ENCODE data around the gene ANKUB1. TPM values are rescaled to one million over a fixed set of nuclear protein-coding genes. Genes with fewer than 3 reads are reported as not detected.
A peak's percentile ranks its signal among the peaks of the same experiment; 100 is the strongest.

The ANKUB1 gene
- total RNA-seq, 1 experiment from 2014 or later, result not detected

GRCh38 chr3:149801639-149802038 is 9.3 kb upstream of the ANKUB1 start:
- Histone ChIP-seq H2AFZ (ENCODE audit: low read depth, low read length, poor library complexity, severe bottlenecking) (peak overlapping the region; percentile 53), H3K36me3 (ENCODE audit: control insufficient read depth in 1 of 2, insufficient read depth in 2 of 2, low read length in 2 of 2) (no peaks in the 10 kb centered on the region), H3K4me3 (replicated peaks in 1 of 2; ENCODE audit: low read depth in 1 of 2, low read length in 2 of 2) (no peak overlapping the region; a peak in 1 of 4 replicates), H3K79me2 (ENCODE audit: insufficient read depth, low read length) (no peaks in the 10 kb centered on the region), H3K9me3 (ENCODE audit: control insufficient read depth in 1 of 2, insufficient read depth in 1 of 2, low read depth in 1 of 2, low read length in 2 of 2) (no peaks in the 10 kb centered on the region), H3K27ac (ENCODE audit: low read depth, low read length) (no peak overlapping the region), H3K9ac (ENCODE audit: low read length) (no peak overlapping the region), H3K9me2 (ENCODE audit: insufficient read depth) (no peaks in the 10 kb centered on the region), H3K27me3 (ENCODE audit: insufficient read depth, low read length) (no peaks in the 10 kb centered on the region), H3K4me2 (ENCODE audit: low read length) (peak overlapping the region; percentile 45), H4K20me1 (ENCODE audit: insufficient read depth) (no peaks in the 10 kb centered on the region), H3K4me1 (ENCODE audit: control insufficient read depth in 1 of 2, insufficient read depth in 2 of 2, low read length in 2 of 2) (peaks cover 0 to 8% of the 10 kb centered on the region in 2 experiments; a peak in 2 of 4 replicates)
- ChIA-PET POLR2A (interaction anchor here (0.6 kb wide), 1 partner anchor 358 kb away, joined by 3 read pairs; no protein-coding TSS in a partner anchor), CTCF (no interaction called here), RAD21 (ENCODE audit: low non-redundant PET in 1 of 2, low total read pairs in 2 of 2, uncharacterized antibody in 2 of 2, unreplicated experiment in 2 of 2) (no interaction called here)
- intact Hi-C loops (cut with micrococcal nuclease), result no loop called here
- TF ChIP-seq TCF7L2 (IDR thresholded peaks at IDR 0.05; ENCODE audit: borderline replicate concordance, extremely low read depth, insufficient read depth, insufficient read length) (no peak), POLR2AphosphoS5 (IDR thresholded peaks at IDR 0.05; ENCODE audit: low read depth, low read length) (no peak), ATF3 (IDR thresholded peaks at IDR 0.05) (no peak)
- no TSS peak for BruUV-seq (replicated peaks)
- no peak for DNase-seq (ENCODE audit: low read depth, low spot score)
- 0 out of 2 replicates have a peak, but pooled peaks have one; percentile 47 for ATAC-seq

GRCh38 chr3:149801195-149801594 is 8.8 kb upstream of the ANKUB1 start:
- ATAC-seq (no peak), DNase-seq (ENCODE audit: low read depth, low spot score) (no peak)
- no peak overlapping the region for H3K27ac ChIP-seq (ENCODE audit: low read depth, low read length)
- H3K79me2 ChIP-seq (ENCODE audit: insufficient read depth, low read length), result no peaks in the 10 kb centered on the region
- ChIA-PET POLR2A (no interaction called here), RAD21 (ENCODE audit: low non-redundant PET in 1 of 2, low total read pairs in 2 of 2, uncharacterized antibody in 2 of 2, unreplicated experiment in 2 of 2) (no interaction called here), CTCF (no interaction called here)
- H3K4me2 ChIP-seq (ENCODE audit: low read length), result peak overlapping the region; percentile 45
- H3K27me3 ChIP-seq (ENCODE audit: insufficient read depth, low read length), result no peaks in the 10 kb centered on the region
- peaks cover 0 to 8% of the 10 kb centered on the region in 2 experiments; a peak in 2 of 4 replicates for H3K4me1 ChIP-seq (ENCODE audit: control insufficient read depth in 1 of 2, insufficient read depth in 2 of 2, low read length in 2 of 2)
- no peaks in the 10 kb centered on the region for H4K20me1 ChIP-seq (ENCODE audit: insufficient read depth)
- intact Hi-C loops (cut with micrococcal nuclease), result no loop called here
- no peaks in the 10 kb centered on the region for H3K9me2 ChIP-seq (ENCODE audit: insufficient read depth)
- no TSS peak for BruUV-seq (replicated peaks)
- H3K4me3 ChIP-seq (replicated peaks in 1 of 2; ENCODE audit: low read depth in 1 of 2, low read length in 2 of 2), result no peak overlapping the region
- TF ChIP-seq ZFX (IDR thresholded peaks at IDR 0.05) (no peak), CEBPB (IDR thresholded peaks at IDR 0.05; ENCODE audit: low read depth) (peak; percentile 51; the same call in 1 of the 2 replicates)
- no peak overlapping the region for H3K9ac ChIP-seq (ENCODE audit: low read length)
- H2AFZ ChIP-seq (ENCODE audit: low read depth, low read length, poor library complexity, severe bottlenecking), result peak overlapping the region; percentile 53
- H3K36me3 ChIP-seq (ENCODE audit: control insufficient read depth in 1 of 2, insufficient read depth in 2 of 2, low read length in 2 of 2), result no peaks in the 10 kb centered on the region
- no peaks in the 10 kb centered on the region for H3K9me3 ChIP-seq (ENCODE audit: control insufficient read depth in 1 of 2, insufficient read depth in 1 of 2, low read depth in 1 of 2, low read length in 2 of 2)

Measured in HCT116 (cell line).